Panc1 (cell line): ENCODE measurements around the gene LIMCH1.

Experiments used
- TF ChIP-seq, protein P1 (sequence below): fragments of 450-650 bp; IDR thresholded peaks from 2 replicates; pipeline ENCODE4 v1.5.1; 2017; ENCODE audit warnings: mild to moderate bottlenecking
- TF ChIP-seq, protein P2 (sequence below), 2 experiments: IDR thresholded peaks; 2 replicates each; pipeline ENCODE4 v1.6.1; 2011 to 2012; ENCODE audit warnings: low read depth in 2 of 2, control low read depth in 1 of 2, low read length in 1 of 2, mild to moderate bottlenecking in 1 of 2, moderate library complexity in 1 of 2; ENCODE audit not compliant: insufficient read depth in 1 of 2

DNA sequence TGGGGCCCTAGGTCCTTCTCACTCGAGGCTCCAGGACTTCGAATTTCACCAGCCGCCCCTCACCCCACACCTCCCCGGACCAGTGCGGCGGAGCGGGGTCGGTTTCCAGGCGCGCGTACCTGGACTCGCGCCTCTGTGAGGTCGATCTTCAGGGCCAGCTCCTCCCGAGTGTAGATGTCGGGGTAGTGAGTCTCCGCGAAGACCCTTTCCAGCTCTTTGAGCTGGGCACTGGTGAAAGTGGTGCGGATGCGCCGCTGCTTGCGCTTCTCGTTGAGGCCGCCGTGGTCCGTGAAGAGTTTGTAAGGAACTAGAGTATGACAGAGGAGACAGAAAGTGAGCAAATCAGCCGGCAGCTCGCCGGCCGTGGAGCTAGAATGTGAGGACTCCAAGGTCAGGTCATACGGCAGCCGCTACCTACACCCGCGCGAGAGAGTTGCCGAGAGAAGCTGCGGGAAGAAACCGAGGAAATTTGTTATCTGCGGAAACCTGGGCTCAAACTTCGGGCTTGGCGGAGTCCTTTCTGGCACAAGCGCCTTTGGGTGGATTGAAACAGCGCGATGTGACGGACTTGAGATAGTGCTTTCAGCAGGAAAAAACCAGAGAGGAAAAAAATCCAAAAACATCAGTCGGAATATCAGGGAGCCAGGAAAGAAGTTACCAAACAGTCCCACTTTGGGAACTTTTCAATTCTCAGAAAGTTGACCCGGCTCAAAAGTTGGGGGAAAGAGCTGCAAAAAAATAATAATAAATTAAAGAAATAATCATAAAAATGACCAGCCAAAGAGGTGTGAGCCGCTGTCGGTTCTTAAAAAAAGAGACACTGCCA, 209.5 kb downstream of the LIMCH1 start:
- TF ChIP-seq, protein P1, sequence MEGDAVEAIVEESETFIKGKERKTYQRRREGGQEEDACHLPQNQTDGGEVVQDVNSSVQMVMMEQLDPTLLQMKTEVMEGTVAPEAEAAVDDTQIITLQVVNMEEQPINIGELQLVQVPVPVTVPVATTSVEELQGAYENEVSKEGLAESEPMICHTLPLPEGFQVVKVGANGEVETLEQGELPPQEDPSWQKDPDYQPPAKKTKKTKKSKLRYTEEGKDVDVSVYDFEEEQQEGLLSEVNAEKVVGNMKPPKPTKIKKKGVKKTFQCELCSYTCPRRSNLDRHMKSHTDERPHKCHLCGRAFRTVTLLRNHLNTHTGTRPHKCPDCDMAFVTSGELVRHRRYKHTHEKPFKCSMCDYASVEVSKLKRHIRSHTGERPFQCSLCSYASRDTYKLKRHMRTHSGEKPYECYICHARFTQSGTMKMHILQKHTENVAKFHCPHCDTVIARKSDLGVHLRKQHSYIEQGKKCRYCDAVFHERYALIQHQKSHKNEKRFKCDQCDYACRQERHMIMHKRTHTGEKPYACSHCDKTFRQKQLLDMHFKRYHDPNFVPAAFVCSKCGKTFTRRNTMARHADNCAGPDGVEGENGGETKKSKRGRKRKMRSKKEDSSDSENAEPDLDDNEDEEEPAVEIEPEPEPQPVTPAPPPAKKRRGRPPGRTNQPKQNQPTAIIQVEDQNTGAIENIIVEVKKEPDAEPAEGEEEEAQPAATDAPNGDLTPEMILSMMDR = no peak
- TF ChIP-seq, protein P2, sequence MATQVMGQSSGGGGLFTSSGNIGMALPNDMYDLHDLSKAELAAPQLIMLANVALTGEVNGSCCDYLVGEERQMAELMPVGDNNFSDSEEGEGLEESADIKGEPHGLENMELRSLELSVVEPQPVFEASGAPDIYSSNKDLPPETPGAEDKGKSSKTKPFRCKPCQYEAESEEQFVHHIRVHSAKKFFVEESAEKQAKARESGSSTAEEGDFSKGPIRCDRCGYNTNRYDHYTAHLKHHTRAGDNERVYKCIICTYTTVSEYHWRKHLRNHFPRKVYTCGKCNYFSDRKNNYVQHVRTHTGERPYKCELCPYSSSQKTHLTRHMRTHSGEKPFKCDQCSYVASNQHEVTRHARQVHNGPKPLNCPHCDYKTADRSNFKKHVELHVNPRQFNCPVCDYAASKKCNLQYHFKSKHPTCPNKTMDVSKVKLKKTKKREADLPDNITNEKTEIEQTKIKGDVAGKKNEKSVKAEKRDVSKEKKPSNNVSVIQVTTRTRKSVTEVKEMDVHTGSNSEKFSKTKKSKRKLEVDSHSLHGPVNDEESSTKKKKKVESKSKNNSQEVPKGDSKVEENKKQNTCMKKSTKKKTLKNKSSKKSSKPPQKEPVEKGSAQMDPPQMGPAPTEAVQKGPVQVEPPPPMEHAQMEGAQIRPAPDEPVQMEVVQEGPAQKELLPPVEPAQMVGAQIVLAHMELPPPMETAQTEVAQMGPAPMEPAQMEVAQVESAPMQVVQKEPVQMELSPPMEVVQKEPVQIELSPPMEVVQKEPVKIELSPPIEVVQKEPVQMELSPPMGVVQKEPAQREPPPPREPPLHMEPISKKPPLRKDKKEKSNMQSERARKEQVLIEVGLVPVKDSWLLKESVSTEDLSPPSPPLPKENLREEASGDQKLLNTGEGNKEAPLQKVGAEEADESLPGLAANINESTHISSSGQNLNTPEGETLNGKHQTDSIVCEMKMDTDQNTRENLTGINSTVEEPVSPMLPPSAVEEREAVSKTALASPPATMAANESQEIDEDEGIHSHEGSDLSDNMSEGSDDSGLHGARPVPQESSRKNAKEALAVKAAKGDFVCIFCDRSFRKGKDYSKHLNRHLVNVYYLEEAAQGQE (IDR thresholded peaks at IDR 0.05; ENCODE audit: insufficient read depth in 1 of 2, low read depth in 2 of 2, low read length in 1 of 2) = no peak
